GM15510 (cell line): Measurements from ENCODE around the gene SEMA3B.

Source experiments
- POLR2A ChIP-seq: IDR thresholded peaks from 3 replicates; pipeline ENCODE4 v1.6.1; 2011; ENCODE audit warnings: borderline replicate concordance; ENCODE audit not compliant: insufficient read length; ENCODE audit errors: extremely low read depth

The SEMA3B gene

GRCh38 chr3:50246517-50246954 is 22.4 kb upstream of the SEMA3B start:
- TF ChIP-seq POLR2A = peak; percentile 24

GRCh38 chr3:50248387-50248786 is 20.6 kb upstream of the SEMA3B start:
- TF ChIP-seq POLR2A = no peak

- TF ChIP-seq POLR2A = no peak
These were observed 19.5 kb upstream of the SEMA3B start for GRCh38 chr3:50249457-50249856.

- no peak for TF ChIP-seq POLR2A
These were observed 18.4 kb upstream of the SEMA3B start for GRCh38 chr3:50250514-50250913.

GRCh38 chr3:50251220-50251619 is 17.7 kb upstream of the SEMA3B start:
- TF ChIP-seq POLR2A = no peak

- TF ChIP-seq POLR2A = no peak
These were observed 14.2 kb upstream of the SEMA3B start for GRCh38 chr3:50254577-50255250.

- TF ChIP-seq POLR2A = no peak
These were observed 13.7 kb upstream of the SEMA3B start for GRCh38 chr3:50255251-50255615.

GRCh38 chr3:50256978-50257890 is 11.7 kb upstream of the SEMA3B start:
- no peak for TF ChIP-seq POLR2A

- no peak for TF ChIP-seq POLR2A
These were observed 10.8 kb upstream of the SEMA3B start for GRCh38 chr3:50258029-50258680.

- TF ChIP-seq POLR2A = no peak
These were observed 10.0 kb upstream of the SEMA3B start for GRCh38 chr3:50258979-50259378.

GRCh38 chr3:50259432-50260026 is 9.4 kb upstream of the SEMA3B start:
- no peak for TF ChIP-seq POLR2A

- peak; percentile 65 for TF ChIP-seq POLR2A
These were observed 8.7 kb upstream of the SEMA3B start for GRCh38 chr3:50260027-50260941.

- no peak for TF ChIP-seq POLR2A
These were observed 8.0 kb upstream of the SEMA3B start for GRCh38 chr3:50260942-50261441.

GRCh38 chr3:50261505-50261904 is 7.4 kb upstream of the SEMA3B start:
- TF ChIP-seq POLR2A = no peak
